IPS DF 6.9 (cell line): Measurements from ENCODE around the gene RUFY2.

ENCODE experiments used
- DNase-seq: peaks from one replicate; pipeline ENCODE4 v3.0.0-alpha.2; 2013; ENCODE audit warnings: low read depth, low spot score
- H3K27ac ChIP-seq: one replicate; pipeline ENCODE4 v1.5.1; 2013; ENCODE audit warnings: low read length, control low read depth
- H3K27me3 ChIP-seq: 2 replicates; pipeline ENCODE4 v1.6.1; 2013; ENCODE audit warnings: mild to moderate bottlenecking, low read length; ENCODE audit not compliant: control insufficient read depth, insufficient read depth
- H3K36me3 ChIP-seq: 2 replicates; pipeline ENCODE4 v1.6.1; 2013; ENCODE audit warnings: low read length; ENCODE audit not compliant: control insufficient read depth, insufficient read depth
- H3K4me1 ChIP-seq: 2 replicates; pipeline ENCODE4 v1.6.1; 2013; ENCODE audit warnings: low read length; ENCODE audit not compliant: control insufficient read depth, insufficient read depth
- H3K4me3 ChIP-seq: 2 replicates; pipeline ENCODE4 v1.5.1; 2013; ENCODE audit warnings: mild to moderate bottlenecking, low read length
- H3K9me3 ChIP-seq: 2 replicates; pipeline ENCODE4 v1.6.1; 2013; ENCODE audit warnings: low read length, inconsistent platforms; ENCODE audit not compliant: control insufficient read depth, insufficient read depth
- WGBS: extraction: QIAGEN DNeasy Blood & Tissue Kit; methylation state at CpG from one replicate; pipeline ENCODE4 v1.1.7; 2013; ENCODE audit warnings: mixed read lengths, missing lambda C conversion rate; ENCODE audit not compliant: insufficient read length, insufficient coverage; 5-methylcytosine and 5-hydroxymethylcytosine counted together

RUFY2 gene

GRCh38 chr10:68301301-68301700 lies 105.8 kb downstream of the RUFY2 start:
- H3K27ac ChIP-seq, result no peak overlapping the region
- H3K27me3 ChIP-seq, result no peaks in the 10 kb centered on the region
- H3K4me3 ChIP-seq, result no peak overlapping the region
- H3K36me3 ChIP-seq, result no peaks in the 10 kb centered on the region
- H3K4me1 ChIP-seq, result no peaks in the 10 kb centered on the region
- WGBS, result no CpG with 5 or more reads among the region's 3 CpGs
- H3K9me3 ChIP-seq, result no peaks in the 10 kb centered on the region
- no peak for DNase-seq

DNA sequence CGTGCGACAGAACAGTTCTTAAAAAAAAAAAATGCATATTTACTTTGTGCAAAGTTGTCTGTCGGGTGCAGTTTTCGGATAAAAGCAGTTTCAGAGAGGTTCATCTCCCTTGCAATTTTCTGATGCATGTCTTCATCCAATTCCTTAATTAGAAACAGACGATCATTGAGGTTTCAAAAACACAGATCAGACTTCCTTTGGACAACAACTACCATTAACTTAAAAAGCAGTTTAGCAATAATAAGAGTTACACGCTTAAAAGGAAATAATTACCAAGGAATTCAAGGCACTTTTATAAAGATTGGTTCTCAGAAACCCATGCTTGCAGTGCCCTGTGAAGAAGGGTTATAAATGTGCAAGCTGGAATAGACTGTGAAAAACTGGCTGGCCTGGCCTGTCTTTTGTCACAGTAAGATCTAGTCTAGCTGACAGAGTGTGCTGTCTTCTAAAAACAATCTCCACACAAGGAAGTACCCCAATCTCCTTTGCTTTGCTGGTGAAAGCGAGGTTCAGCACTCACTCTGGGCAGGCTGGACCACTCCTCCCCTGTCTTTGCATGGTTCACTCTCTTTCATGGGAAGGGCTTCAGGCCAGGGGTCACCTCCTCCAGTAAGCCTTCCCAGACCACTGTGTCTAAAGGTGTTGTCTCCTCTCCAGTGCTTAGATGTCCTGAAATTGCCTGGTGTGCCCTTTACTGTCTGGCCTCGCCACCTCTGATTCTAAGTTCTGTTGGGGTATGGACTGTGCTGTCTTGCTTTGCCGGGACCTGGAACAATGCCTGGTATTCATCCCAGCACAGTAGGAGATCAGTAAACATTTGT lies 110.0 kb downstream of the RUFY2 start:
- Histone ChIP-seq H3K4me1 (no peaks in the 10 kb centered on the region), H3K27ac (no peak overlapping the region), H3K27me3 (no peaks in the 10 kb centered on the region), H3K4me3 (no peak overlapping the region), H3K9me3 (no peaks in the 10 kb centered on the region), H3K36me3 (no peaks in the 10 kb centered on the region)
- no peak for DNase-seq
- WGBS, result no CpG with 5 or more reads among the region's 9 CpGs
